Measurements from ENCODE around the gene MAGI2.

The MAGI2 gene

DNA sequence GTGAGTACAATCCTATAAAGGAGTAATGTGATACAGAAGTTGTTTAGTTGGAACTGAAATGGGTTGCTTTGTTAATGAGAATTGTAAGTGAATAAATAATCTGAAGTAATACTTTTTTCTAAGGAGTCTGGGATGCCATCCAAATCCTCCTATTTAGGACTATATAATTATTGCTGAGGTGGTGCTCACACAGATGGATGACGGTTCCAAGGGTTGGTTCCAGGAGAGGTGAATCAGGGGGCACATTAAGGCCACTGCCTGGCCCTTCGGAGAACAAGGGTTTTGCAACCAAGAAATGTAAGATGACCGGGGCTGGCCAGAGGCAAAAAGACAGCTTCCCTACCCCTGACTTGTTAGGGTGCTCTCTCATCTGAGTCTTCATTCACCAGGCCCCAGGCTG is 1302.2 kb downstream of the MAGI2 start:
- no peak for DNase-seq

DNA sequence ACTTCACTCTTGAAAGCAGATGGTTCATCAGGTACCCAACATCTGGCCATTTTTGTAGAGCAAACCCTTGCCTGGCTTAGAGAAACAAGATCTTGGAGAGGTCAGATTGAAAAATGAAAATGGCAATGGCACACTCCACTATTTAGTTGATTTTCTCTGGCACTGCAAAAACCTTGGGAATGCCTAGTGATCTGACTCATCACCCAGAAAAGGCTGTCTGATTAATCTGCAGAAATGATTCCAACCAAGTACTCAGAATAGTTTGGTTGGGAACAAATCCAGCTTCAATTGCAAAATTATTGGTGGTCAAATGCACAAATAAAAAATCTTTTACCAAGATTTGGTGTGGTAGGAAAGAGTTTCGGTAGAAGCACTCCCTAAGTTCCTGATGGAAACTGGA is 1303.7 kb downstream of the MAGI2 start:
- DNase-seq: no peak

GRCh38 chr7:78148166-78148894 is 1305.1 kb downstream of the MAGI2 start:
- DNase-seq: no peak

- DNase-seq: no peak
Measured at GRCh38 chr7:78146546-78146945, 1306.9 kb downstream of the MAGI2 start.

- DNase-seq: no peak
Measured at GRCh38 chr7:78143661-78144060, 1309.8 kb downstream of the MAGI2 start.

DNA sequence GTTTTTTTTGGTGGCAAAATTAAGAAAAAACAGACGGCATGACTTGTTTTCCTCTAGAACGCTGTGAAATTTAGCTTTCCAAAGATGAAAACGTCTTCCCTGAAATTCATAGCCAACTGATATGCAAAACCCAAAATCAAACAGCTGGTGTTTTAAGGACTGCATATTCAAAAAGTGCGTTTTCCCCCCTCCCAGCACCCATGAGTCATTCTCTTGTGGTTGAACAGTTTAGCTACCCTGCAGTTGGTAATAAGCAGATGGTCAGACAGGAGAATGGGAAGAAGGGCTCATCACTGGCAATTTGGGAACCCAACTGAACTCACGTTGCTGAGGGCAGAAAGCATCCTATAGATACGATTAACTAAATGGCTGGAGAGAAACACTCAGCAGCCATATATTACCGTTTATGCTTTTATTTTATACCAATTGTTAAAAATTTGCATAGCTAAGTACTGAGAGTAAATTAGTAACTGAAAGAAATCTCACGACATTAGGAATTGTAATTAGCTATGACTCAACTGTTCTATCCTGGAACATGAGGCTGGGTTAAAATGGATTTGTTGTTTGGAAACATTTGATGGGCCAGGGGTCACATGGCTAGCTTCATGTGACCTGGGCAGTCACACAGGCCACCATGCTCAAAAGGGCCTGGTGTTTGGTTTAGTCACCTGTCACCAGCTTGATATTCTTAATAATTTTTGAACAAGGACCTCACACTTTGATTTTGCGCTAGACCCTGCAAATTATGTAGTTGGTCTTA is 1311.8 kb downstream of the MAGI2 start:
- DNase-seq: peak; percentile 69

DNA sequence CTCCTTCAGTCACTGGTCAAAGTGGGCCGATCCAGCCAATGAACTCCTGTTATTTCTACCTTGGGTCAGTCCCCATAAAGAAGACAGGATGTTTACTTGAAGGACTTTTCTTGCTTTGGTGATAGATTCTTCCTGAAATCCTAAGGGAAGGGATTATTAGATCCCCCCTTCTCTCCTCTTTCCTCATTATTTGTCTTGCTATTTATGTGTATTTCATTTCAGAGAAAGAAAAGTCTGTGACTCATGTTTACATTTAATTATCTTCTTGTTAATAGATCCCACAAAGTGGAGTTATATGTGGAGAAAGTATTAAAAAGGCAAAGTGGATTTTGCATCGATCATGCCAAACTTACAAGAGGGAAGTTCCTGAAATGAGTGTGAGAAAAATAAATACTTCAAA is 1313.4 kb downstream of the MAGI2 start:
- no peak for DNase-seq

DNA sequence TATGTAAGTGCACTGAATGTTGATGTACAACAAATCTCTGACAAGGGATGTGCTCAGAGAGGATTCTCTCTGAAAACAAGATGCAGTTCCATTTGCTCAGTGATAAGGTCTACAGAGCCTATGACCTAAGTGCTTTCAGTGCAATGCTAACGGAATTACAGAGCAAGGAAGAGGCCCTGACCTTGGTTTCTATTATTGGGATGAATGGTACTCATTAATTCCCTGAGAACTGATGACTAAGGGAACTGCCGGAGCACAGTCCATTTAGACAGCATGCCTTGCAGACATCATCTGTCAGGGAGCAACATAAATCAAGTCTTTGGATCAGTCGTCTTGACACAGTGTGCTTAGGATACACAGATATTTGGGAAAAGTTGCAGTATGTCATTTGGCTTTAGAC is 1314.1 kb downstream of the MAGI2 start:
- no peak for DNase-seq

DNA sequence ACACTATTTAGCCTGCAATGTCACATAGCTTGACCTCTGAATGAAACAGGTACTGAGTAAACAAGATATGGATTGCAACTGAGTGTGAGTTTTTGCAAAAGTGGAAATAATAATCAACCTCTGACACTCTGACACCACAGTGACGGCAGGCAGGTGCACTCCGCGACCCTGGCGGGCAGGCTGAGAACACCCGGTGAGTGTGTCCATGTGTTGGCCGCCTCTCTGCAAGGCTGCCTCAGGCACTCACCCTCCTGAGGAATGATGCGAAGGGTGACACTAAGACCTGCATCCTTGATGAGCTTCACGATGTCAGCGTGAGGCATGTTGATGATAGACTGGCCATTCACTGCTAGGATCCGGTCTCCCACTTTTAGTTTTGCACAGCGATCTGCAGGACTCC is 1318.7 kb downstream of the MAGI2 start:
- DNase-seq: no peak

GRCh38 chr7:78134256-78134655 is 1319.2 kb downstream of the MAGI2 start:
- DNase-seq: peak; percentile 81

GRCh38 chr7:78130446-78131215 is 1322.8 kb downstream of the MAGI2 start:
- no peak for DNase-seq

- no peak for DNase-seq
Measured at GRCh38 chr7:78129865-78130264, 1323.6 kb downstream of the MAGI2 start.

DNA sequence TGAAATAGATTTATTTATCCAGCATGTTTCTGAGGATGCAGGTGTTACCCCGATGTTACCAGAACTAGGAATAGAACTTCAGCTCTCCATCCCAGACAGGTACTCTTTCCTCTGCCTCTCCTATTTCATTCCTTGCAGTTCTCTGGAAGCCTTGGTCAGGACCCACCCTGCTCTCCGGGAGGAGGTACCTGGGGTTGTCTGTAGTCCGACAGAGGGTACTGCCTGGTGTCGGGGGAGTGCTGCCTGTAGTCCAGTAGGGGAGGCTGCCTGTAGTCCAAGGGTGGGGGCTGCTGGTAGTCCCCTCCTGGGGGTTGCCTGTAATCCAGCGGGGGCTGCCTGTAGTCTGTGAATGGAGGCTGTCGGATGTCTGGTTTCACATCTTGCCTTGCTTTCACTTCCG is 1326.5 kb downstream of the MAGI2 start:
- DNase-seq: no peak

DNA sequence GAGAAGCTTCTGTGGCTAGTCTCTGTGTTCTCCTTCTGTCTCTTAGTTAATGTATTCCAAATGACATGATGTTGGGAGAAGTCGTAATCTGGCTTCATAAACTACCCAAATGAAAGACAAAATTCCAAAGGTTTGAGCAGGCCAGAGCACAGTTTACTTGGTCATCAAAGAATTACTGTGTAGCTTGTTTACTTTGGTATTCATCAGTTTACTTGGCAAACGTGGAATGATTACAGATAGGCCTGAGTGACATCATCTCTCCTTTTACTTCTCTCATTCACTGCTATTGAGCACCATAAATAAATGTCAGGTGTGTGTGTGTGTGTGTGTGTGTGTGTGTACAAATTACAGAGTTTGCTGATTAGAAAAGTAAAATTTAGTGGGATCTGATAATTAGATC is 1327.6 kb downstream of the MAGI2 start:
- no peak for DNase-seq

DNA sequence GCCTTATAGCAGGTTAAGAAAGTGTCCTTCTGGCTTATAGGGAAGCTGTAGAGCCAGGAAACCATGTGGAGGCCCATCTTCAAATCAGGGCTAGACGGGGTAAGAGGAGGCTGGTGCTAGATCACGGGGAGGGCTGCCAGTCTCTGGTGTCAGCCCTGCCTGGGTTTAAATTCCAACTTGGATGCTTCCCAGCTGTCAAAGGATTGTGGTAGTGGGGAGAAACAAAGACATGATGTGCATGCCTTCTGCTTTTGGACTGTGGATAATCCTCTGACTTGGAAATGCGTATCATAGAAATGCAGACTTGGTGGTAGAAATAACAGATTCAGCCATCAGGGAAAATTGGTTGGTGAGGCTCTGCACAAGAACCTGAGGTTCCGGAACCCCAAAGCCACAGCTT is 1329.3 kb downstream of the MAGI2 start:
- no peak for DNase-seq

GRCh38 chr7:78121888-78122287 is 1331.6 kb downstream of the MAGI2 start:
- DNase-seq: no peak

DNA sequence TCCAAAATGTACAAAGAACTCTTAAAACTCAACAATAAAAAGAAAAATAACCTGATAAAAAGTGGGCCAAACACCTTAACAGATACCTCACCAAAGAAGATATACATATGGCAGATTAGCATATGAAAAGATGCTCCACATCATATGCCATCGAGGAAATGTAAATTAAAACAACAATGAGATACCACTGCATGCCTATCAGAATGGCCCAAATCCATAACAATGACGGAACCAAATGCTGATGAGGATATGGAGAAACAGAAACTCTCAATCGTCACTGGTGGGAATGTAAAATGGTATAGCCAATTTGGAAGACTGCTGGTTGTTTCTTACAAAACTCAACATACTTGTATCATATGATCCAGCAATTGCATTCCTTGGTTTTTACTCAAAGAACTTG is 1335.0 kb downstream of the MAGI2 start:
- no peak for DNase-seq

DNA sequence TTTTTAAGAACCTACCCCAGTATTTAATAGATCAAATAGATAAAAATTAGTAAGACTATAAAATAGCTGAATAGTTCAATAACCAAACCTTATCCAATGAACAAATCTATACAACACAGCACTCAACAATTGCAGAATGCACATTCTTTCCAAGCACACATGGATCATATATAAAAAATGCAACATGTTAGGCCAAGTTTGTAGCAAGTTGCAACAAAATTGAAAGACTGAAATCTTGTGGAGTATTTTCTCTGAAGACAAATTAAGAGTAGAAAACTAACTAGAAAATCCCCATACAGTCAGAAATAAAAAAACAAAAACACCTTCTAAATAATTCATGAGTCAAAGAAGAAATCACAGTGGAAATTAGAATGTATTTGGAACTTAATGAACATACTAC is 1337.6 kb downstream of the MAGI2 start:
- no peak for DNase-seq

GRCh38 chr7:78114993-78115392 is 1338.5 kb downstream of the MAGI2 start:
- DNase-seq: no peak

GRCh38 chr7:78112488-78112887 is 1341.0 kb downstream of the MAGI2 start:
- DNase-seq: no peak

DNA sequence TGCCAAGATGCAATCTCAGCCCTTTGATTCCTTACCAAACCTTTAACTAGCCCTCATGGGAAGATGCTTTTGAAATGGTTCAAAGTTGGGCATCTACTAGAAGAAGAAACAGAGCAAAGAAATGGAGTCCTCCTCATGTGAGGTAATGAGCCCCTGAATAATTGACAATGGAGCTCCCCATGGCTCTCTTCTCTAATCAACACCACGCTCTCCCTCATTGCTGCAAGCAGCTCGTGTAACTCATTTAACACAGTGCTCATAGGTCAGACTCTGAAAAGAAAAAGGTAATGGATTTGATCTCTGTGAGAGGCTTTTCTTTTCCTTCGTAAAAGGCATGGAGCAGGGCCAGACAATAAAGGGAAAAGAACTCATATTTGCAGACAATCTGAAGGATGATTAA is 1342.1 kb downstream of the MAGI2 start:
- DNase-seq: no peak

DNA sequence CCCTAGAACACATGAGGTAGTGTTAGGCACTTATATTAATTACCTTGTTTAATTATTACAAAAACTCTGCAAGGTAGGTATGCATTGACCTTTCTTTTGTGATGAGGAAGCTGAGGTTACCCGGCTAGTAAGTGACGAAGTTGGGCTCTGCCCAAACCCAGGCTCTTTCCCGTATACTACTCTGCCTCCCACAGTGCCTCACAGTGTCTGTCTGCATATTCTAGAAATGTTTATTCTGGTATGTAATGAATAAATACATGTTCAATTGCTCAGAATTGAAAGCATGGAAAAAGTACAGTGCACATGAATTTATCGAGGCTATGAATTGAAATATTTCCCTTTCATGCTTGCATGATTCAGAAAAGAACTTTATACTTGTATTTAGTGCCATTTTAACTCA is 1350.0 kb downstream of the MAGI2 start:
- DNase-seq: no peak

GRCh38 chr7:78101076-78101475 is 1352.4 kb downstream of the MAGI2 start:
- no peak for DNase-seq
